Neural progenitor cell (in vitro differentiated cells): Measurements from ENCODE around the gene WTAP. TPM values are rescaled to one million over a fixed set of nuclear protein-coding genes. Genes with fewer than 3 reads are reported as not detected.

Source experiments
- DNase-seq: peaks from one replicate; pipeline ENCODE4 v3.0.0-alpha.2; 2016; ENCODE audit warnings: low spot score
- H2AFZ ChIP-seq: fragments of 200-600 bp; sonication (generic); replicated peaks from 2 replicates; pipeline ENCODE4 v1.6.1; 2016; ENCODE audit warnings: antibody characterized with exemption
- H3F3A ChIP-seq: fragments of 200-600 bp; sonication (generic); 2 replicates; pipeline ENCODE4 v1.6.1; 2016; ENCODE audit warnings: antibody characterized with exemption, low read depth
- H3K27ac ChIP-seq: fragments of 200-600 bp; sonication (generic); 2 replicates; pipeline ENCODE4 v1.5.1; 2016; ENCODE audit warnings: mild to moderate bottlenecking
- H3K27me3 ChIP-seq: fragments of 200-600 bp; sonication (generic); 2 replicates; pipeline ENCODE4 v1.6.1; 2016; ENCODE audit warnings: mild to moderate bottlenecking, moderate library complexity
- H3K36me3 ChIP-seq: fragments of 200-600 bp; sonication (generic); 2 replicates; pipeline ENCODE4 v1.5.1; 2016
- H3K4me1 ChIP-seq: fragments of 200-600 bp; sonication (generic); 2 replicates; pipeline ENCODE4 v1.6.1; 2016; ENCODE audit warnings: mixed run types
- H3K4me2 ChIP-seq: fragments of 200-600 bp; sonication (generic); 2 replicates; pipeline ENCODE4 v1.6.1; 2016
- H3K4me3 ChIP-seq: fragments of 200-600 bp; sonication (generic); 2 replicates; pipeline ENCODE4 v1.5.1; 2016
- H3K79me2 ChIP-seq: fragments of 200-600 bp; sonication (generic); 2 replicates; pipeline ENCODE4 v1.6.1; 2016; ENCODE audit warnings: low read depth
- H3K9ac ChIP-seq: fragments of 200-600 bp; sonication (generic); 2 replicates; pipeline ENCODE4 v1.6.1; 2016
- H3K9me3 ChIP-seq: fragments of 200-600 bp; sonication (generic); 2 replicates; pipeline ENCODE4 v1.5.1; 2016; ENCODE audit warnings: low read depth
- H4K20me1 ChIP-seq: fragments of 200-600 bp; sonication (generic); 2 replicates; pipeline ENCODE4 v1.6.1; 2016; ENCODE audit warnings: low read depth
- H3K27ac Mint-ChIP-seq: 3 replicates; pipeline ENCODE4 v1.8.0; 2021; ENCODE audit warnings: mixed read lengths
- H3K27me3 Mint-ChIP-seq: 2 replicates; pipeline ENCODE4 v1.8.0; 2022; ENCODE audit warnings: low read depth, mild to moderate bottlenecking, inconsistent platforms, moderate library complexity, mixed read lengths; ENCODE audit not compliant: insufficient read depth
- H3K36me3 Mint-ChIP-seq: 3 replicates; pipeline ENCODE4 v1.8.0; 2021; ENCODE audit warnings: mixed read lengths
- H3K4me1 Mint-ChIP-seq: 3 replicates; pipeline ENCODE4 v1.8.0; 2021; ENCODE audit warnings: mixed read lengths
- H3K4me3 Mint-ChIP-seq: 3 replicates; pipeline ENCODE4 v1.8.0; 2021; ENCODE audit warnings: mild to moderate bottlenecking, moderate library complexity, mixed read lengths
- H3K9me3 Mint-ChIP-seq: 3 replicates; pipeline ENCODE4 v1.8.0; 2020; ENCODE audit warnings: mixed read lengths
- EZH2 ChIP-seq: fragments of 200-600 bp; sonication (generic); IDR thresholded peaks from 2 replicates; pipeline ENCODE4 v1.6.1; 2017; ENCODE audit warnings: antibody characterized with exemption, mild to moderate bottlenecking, moderate library complexity
- EZH2phosphoT487 ChIP-seq: fragments of 200-600 bp; sonication (generic); IDR thresholded peaks from 2 replicates; pipeline ENCODE4 v1.6.1; 2017; ENCODE audit warnings: antibody characterized with exemption
- total RNA-seq: library from RNA; depleted of rRNA; stranded (reverse); fragments of >200 nt; gene quantifications from 2 replicates; pipeline ENCODE4 v1.2.3, GENCODE V29; 2015; ENCODE audit warnings: low replicate concordance
- TF ChIP-seq, protein P1 (sequence below): fragments of 200-600 bp; sonication (generic); IDR thresholded peaks from 2 replicates; pipeline ENCODE4 v1.5.1; 2017; ENCODE audit warnings: antibody characterized with exemption, mild to moderate bottlenecking

The WTAP gene
- total RNA-seq, 1 donor from 2014 or later, result 159 TPM

DNA sequence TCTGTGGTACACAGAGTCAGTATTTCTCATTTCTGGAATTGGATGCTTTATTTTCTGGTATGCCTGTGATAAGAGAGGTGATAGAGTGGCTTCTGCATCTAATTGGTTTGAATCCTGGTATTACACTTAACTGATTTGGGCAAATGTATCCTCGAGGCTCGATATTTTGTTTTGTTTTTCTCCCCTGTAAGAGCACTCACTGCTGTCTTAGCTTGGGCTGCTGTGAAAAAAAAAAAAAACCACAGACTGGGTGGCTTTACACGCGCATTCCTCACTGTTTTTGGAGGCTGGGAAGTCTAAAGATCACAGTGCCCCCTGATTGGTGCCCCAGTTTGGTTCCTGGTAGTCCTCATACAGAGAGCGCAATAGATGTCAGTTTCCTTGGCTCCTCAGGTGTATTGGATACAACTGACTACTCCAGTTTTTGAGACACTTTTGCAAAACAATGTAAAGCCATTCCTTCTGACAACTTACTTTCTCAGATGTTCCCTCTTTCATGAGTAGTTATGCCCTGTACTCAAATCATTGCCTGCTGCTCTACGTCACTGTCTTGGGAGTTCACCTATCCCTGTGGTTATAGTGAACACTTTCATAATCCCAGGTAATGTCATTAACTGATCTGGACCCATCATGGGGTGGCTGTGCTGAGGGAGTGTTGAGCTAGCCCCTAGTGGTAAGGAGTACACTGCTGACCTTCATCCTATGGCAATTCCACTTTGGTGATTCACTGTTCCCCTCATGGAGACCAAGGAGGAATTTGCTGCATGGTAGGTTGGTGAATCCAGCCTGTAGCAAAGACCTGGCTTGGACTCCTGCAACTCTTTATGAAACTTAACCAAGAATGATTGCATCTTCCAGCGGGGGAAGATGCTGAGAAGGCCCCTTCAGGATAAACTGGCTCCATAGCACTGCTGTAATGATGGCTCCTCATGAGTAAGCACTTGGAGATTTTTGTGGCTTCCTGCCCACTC is 31.0 kb downstream of the WTAP start:
- Mint-ChIP-seq H3K27me3 (peaks cover 6% of the 10 kb centered on the region), H3K4me3 (no peak overlapping the region), H3K27ac (peak overlapping the region; percentile 46), H3K9me3 (no peaks in the 10 kb centered on the region), H3K36me3 (peaks cover 46% of the 10 kb centered on the region), H3K4me1 (peaks cover 22% of the 10 kb centered on the region)
- no peak overlapping the region for H3K4me3 ChIP-seq
- peak overlapping the region; percentile 27 for H3K27ac ChIP-seq
- no peaks in the 10 kb centered on the region for H3K9me3 ChIP-seq
- peaks cover 25% of the 10 kb centered on the region for H3K79me2 ChIP-seq
- H3K9ac ChIP-seq, result no peak overlapping the region
- no peaks in the 10 kb centered on the region for H3K27me3 ChIP-seq
- no peak overlapping the region for H3K4me2 ChIP-seq
- TF ChIP-seq EZH2, result no peak
- TF ChIP-seq, protein P1, sequence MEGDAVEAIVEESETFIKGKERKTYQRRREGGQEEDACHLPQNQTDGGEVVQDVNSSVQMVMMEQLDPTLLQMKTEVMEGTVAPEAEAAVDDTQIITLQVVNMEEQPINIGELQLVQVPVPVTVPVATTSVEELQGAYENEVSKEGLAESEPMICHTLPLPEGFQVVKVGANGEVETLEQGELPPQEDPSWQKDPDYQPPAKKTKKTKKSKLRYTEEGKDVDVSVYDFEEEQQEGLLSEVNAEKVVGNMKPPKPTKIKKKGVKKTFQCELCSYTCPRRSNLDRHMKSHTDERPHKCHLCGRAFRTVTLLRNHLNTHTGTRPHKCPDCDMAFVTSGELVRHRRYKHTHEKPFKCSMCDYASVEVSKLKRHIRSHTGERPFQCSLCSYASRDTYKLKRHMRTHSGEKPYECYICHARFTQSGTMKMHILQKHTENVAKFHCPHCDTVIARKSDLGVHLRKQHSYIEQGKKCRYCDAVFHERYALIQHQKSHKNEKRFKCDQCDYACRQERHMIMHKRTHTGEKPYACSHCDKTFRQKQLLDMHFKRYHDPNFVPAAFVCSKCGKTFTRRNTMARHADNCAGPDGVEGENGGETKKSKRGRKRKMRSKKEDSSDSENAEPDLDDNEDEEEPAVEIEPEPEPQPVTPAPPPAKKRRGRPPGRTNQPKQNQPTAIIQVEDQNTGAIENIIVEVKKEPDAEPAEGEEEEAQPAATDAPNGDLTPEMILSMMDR, result peak; percentile 10
- peaks cover 21% of the 10 kb centered on the region for H3K4me1 ChIP-seq
- peaks cover 24% of the 10 kb centered on the region for H3K36me3 ChIP-seq
- peaks cover 5% of the 10 kb centered on the region for H4K20me1 ChIP-seq
- peaks cover 81% of the 10 kb centered on the region for H3F3A ChIP-seq
- DNase-seq, result no peak
- H2AFZ ChIP-seq, result no peak overlapping the region

DNA sequence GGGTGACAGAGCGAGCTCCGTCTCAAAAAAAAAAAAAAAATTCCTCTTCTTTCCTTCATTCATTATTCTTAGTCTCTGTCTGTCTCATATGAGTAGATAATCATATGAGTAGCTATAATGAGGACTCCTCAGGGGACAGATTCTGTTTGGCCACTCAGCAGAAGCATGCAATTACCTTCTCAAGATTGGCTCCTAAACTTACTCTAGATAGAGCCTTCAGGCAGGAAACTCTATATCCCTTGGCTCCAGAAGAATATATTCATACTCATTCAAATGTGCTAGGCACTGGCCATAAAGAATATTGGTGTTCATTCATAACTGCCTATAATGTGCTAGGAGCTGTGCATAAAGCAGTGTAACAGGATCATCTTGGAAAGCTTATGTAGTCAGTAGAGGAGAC is 32.3 kb downstream of the WTAP start:
- peak overlapping the region; percentile 80 for H3K4me2 ChIP-seq
- no peaks in the 10 kb centered on the region for H3K27me3 ChIP-seq
- no peaks in the 10 kb centered on the region for H3K9me3 ChIP-seq
- peaks cover 24% of the 10 kb centered on the region for H3K4me1 Mint-ChIP-seq
- peak overlapping the region; percentile 96 for H3K27ac ChIP-seq
- no peak for DNase-seq
- no peak for TF ChIP-seq EZH2
- no peak for TF ChIP-seq EZH2phosphoT487
- TF ChIP-seq, protein P1, result no peak
- peaks cover 68% of the 10 kb centered on the region for H3F3A ChIP-seq
- no peak overlapping the region for H3K27ac Mint-ChIP-seq
- H3K4me3 Mint-ChIP-seq, result peak overlapping the region; percentile 56
- H3K4me3 ChIP-seq, result no peak overlapping the region
- no peak overlapping the region for H3K9ac ChIP-seq
- no peaks in the 10 kb centered on the region for H3K9me3 Mint-ChIP-seq
- H3K79me2 ChIP-seq, result peaks cover 28% of the 10 kb centered on the region
- H3K4me1 ChIP-seq, result peaks cover 21% of the 10 kb centered on the region
- peaks cover 42% of the 10 kb centered on the region for H3K36me3 Mint-ChIP-seq
- no peak overlapping the region for H2AFZ ChIP-seq
- peaks cover 12% of the 10 kb centered on the region for H3K36me3 ChIP-seq
- H3K27me3 Mint-ChIP-seq, result peaks cover 6% of the 10 kb centered on the region
- H4K20me1 ChIP-seq, result no peaks in the 10 kb centered on the region

DNA sequence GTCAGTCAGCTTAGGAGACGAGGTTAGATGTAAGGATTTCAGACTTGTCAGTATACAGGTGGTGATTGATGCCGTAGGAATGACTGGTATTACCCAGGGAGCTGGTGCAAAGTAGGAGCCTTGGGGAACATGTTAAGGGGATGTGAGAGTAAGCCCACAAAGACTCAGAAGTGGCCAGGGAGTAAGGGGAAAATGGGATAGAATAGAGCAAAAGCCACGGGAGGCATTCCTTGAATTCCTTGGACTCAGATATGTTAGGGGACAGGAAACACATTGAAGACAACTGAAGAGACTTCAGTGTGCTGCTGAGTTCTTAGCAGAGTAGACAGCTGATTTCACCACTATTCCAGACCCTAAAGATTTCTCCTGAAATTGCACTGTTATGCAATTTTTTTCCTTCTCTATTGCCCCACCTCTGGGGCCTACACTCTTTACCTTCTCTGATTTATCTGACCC is 33.3 kb downstream of the WTAP start:
- DNase-seq, result peak; percentile 85
- TF ChIP-seq, protein P1, result no peak
- TF ChIP-seq EZH2phosphoT487, result no peak
- no peak for TF ChIP-seq EZH2
- H3K9me3 ChIP-seq, result no peaks in the 10 kb centered on the region

More for the DNA sequence above, 33.3 kb downstream of the WTAP start:
- Histone ChIP-seq H3K4me3 (peak overlapping the region; percentile 57), H3K4me1 (peaks cover 21% of the 10 kb centered on the region), H2AFZ (no peak overlapping the region), H4K20me1 (no peaks in the 10 kb centered on the region), H3K27me3 (no peaks in the 10 kb centered on the region), H3F3A (peaks cover 59% of the 10 kb centered on the region), H3K9ac (no peak overlapping the region), H3K27ac (peak overlapping the region; percentile 96), H3K36me3 (peaks cover 9% of the 10 kb centered on the region), H3K4me2 (peak overlapping the region; percentile 80), H3K79me2 (peaks cover 37% of the 10 kb centered on the region)
- Mint-ChIP-seq H3K27ac (peak overlapping the region; percentile 95), H3K9me3 (no peaks in the 10 kb centered on the region), H3K36me3 (peaks cover 40% of the 10 kb centered on the region), H3K27me3 (peaks cover 4% of the 10 kb centered on the region), H3K4me3 (peak overlapping the region; percentile 93), H3K4me1 (peaks cover 29% of the 10 kb centered on the region)
